Muscle layer of colon (tissue), 2 donors: ENCODE results near the gene LRRC72.
"Not testable (repeated sequence)": the region's sequence is repeated elsewhere in the genome, so short reads cannot be mapped to it uniquely, and the experiment has no call there.

Source experiments
- H3K27ac ChIP-seq: one replicate; pipeline ENCODE4 v1.7.0; 2013; ENCODE audit warnings: low read depth, mild to moderate bottlenecking, low read length, moderate library complexity
- H3K27me3 ChIP-seq, 2 donors: one replicate each; pipeline ENCODE4 v1.7.0; 2013; ENCODE audit warnings: low read length in 2 of 2, mild to moderate bottlenecking in 2 of 2; ENCODE audit not compliant: insufficient read depth in 2 of 2, control insufficient read depth in 1 of 2
- H3K36me3 ChIP-seq: one replicate; pipeline ENCODE4 v1.7.0; 2013; ENCODE audit warnings: mild to moderate bottlenecking, low read length; ENCODE audit not compliant: insufficient read depth
- H3K4me1 ChIP-seq: one replicate; pipeline ENCODE4 v1.7.0; 2013; ENCODE audit warnings: mild to moderate bottlenecking, low read length; ENCODE audit not compliant: insufficient read depth
- H3K4me3 ChIP-seq, 2 donors: one replicate each; pipeline ENCODE4 v1.7.0; 2013; ENCODE audit warnings: low read length in 2 of 2, low read depth in 1 of 2, mild to moderate bottlenecking in 1 of 2, moderate library complexity in 1 of 2
- H3K9ac ChIP-seq: one replicate; pipeline ENCODE4 v1.7.0; 2013; ENCODE audit warnings: low read length
- H3K9me3 ChIP-seq: one replicate; pipeline ENCODE4 v1.7.0; 2013; ENCODE audit warnings: mild to moderate bottlenecking, low read length
- donor health status: abdominal sarcoma.
- donor health status: Adenocarcinoma of cecum.

Gene LRRC72

DNA sequence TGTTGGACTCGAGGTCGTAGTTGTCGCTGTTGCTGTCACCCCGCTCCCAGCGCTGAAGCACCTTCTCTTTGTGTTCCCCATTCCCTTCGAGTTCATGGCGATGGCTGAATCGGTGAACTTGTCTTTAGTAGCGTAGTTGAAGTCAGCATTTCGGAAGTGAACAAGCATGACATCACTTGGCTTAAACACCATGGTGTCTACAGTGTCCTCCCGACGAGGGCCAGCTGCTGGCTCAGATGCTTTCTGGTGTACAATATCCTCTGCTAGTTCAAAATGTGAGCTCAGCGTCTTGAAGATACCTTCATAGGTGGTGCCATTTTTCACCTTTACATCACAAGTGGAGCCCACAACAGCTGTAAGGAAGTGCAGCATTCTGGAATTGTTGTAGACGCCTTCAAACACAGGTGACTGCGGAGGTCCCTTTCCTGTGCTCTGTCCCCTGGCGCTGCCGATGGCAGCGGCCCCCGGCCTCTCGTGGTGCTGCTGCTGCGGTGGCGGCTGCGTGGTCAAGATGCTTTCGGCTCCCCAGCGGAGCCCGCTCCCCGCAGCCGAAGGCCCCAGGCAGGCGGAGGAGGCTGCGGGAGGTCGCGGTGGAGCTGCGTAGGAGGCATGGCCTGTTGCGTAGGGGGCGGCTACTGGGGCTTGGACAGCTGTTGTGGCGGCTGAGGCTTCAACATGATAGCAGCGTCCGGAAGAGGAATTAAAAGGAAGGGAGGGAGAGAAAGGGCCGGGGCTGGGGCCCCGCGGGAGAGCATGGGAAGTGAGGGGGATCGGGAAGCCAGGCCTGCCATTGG lies 59.7 kb downstream of the LRRC72 start:
- H3K4me3 ChIP-seq, result no peak overlapping the region
- H3K36me3 ChIP-seq, result no peaks in the 10 kb centered on the region
- H3K9me3 ChIP-seq, result no peaks in the 10 kb centered on the region
- no peak overlapping the region for H3K9ac ChIP-seq
- H3K4me1 ChIP-seq, result no peaks in the 10 kb centered on the region
- H3K27me3 ChIP-seq, result no peaks in the 10 kb centered on the region
- no peak overlapping the region for H3K27ac ChIP-seq

DNA sequence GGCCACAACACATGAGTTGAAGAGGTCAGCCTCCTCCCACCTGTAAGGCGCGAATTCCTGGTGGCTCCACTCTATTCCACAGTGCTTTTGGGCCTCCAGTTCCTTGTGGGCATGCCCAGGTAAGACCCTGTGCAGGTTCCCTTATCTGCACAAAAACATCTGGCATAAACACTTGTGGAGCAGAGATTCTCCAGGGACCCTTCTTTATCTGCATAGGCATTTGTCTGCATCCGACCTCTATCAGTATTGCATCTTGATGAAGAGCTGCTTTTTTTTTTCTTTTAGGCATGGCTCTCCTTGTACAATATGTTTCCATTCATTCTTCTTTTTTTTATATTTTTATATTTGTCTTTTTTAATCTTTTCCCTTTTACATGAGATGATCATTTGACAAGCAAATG lies 60.5 kb downstream of the LRRC72 start:
- H3K9ac ChIP-seq, result no peak overlapping the region
- no peak overlapping the region for H3K27ac ChIP-seq
- no peaks in the 10 kb centered on the region for H3K4me1 ChIP-seq
- H3K36me3 ChIP-seq, result no peaks in the 10 kb centered on the region
- no peaks in the 10 kb centered on the region for H3K27me3 ChIP-seq
- H3K9me3 ChIP-seq, result no peaks in the 10 kb centered on the region
- no peak overlapping the region for H3K4me3 ChIP-seq

DNA sequence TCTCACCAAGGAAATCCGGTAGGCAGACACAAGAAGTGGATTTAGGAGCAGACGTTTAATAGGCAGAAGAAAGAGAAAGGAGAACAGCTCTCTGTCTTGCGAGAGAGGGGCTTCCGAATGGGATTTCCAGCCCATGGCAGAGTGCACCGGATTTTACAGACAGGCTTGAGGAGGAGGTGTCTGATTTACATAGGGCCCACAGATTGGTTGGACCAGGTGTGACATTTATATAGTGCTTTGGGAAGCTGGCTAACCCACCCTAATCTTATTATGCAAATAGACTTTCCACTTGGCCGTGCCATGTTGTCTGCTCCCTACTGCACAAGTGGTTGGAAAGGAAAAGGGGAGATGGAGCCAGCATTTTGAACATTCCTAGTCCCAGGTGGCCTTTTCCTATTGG lies 61.2 kb downstream of the LRRC72 start:
- Histone ChIP-seq H3K4me3 (no peak overlapping the region), H3K27me3 (no peaks in the 10 kb centered on the region), H3K36me3 (no peaks in the 10 kb centered on the region), H3K9me3 (no peaks in the 10 kb centered on the region), H3K4me1 (no peaks in the 10 kb centered on the region), H3K27ac (no peak overlapping the region), H3K9ac (no peak overlapping the region)

DNA sequence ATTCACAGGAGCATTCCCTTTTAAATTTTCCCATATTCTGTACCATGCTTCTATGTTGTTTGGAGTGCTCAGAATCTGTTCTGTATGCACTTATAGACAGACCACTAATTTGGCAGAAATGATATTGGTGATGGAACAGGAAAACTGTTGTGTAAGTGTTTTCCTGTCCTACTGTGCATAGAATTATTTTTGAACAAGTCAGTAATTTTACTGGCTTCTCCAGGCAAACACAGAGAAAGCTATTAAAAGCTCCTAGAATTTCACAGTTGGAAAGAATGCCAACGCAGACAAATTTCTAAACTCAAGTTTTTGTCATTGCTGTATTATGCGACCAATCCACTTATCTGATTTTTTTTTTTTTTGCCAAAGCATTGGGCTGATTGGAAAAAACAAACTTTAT lies 63.3 kb downstream of the LRRC72 start:
- Histone ChIP-seq H3K36me3 (no peaks in the 10 kb centered on the region), H3K27me3 (no peaks in the 10 kb centered on the region), H3K9me3 (no peaks in the 10 kb centered on the region), H3K9ac (no peak overlapping the region), H3K27ac (no peak overlapping the region), H3K4me1 (no peaks in the 10 kb centered on the region), H3K4me3 (no peak overlapping the region)

DNA sequence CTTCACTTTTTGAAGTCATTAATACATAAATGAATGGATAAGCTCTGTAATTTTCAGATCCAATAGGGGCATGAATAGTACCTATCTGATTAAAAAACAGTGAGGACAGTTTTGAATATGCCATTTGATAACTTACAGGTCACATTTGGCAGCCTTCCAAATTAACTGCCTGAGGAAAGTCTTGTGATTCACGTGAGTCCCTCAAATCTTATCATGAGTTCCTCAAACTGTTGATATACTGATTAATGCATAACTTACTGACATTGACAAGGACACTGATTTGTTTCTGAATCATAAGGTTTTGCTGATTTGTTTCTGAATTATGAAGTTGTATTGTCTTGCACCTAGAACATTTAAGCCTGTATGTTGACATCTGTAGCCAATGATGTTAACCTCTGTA lies 63.8 kb downstream of the LRRC72 start:
- no peaks in the 10 kb centered on the region for H3K9me3 ChIP-seq
- no peak overlapping the region for H3K4me3 ChIP-seq
- no peak overlapping the region for H3K27ac ChIP-seq
- H3K9ac ChIP-seq, result no peak overlapping the region
- H3K27me3 ChIP-seq, result no peaks in the 10 kb centered on the region
- H3K4me1 ChIP-seq, result no peaks in the 10 kb centered on the region
- H3K36me3 ChIP-seq, result no peaks in the 10 kb centered on the region

DNA sequence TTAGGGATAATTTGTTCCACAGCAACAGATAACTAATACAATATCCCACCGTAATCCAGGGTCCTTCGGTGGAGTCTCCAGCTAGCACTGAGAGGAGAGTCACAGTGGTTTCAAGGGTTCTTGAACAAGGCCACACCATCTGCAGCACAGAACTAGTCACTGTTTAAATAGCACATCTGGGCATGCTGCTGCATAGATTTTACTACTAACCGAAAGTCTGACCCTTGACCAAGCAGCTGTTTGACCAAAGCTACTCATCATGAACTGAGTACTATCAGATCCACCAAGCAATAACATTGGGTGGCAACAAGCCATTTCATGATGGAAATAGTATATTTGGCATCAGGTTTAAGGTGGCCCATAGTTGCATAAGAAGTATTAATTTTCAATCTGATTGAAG lies 65.8 kb downstream of the LRRC72 start:
- H3K4me1 ChIP-seq, result no peaks in the 10 kb centered on the region

DNA sequence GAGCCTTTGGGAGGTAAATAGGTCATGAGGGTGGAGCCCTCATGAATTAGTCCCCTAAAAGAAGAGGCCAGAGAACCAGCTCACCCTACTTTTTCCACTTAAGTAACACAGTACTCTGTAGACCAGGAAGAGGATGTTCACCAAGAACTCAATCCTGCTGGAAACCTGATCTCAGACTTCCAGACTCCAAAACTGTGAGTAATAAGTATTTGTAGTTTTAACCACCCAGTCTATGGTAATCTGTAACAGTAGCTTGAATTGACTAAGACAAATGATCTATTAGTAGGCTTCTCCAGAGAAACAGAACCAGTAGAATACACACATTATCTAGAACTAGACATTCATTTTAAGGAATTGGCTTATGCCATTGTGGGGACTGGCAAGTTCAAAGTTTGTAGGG lies 67.4 kb downstream of the LRRC72 start:
- H3K27ac ChIP-seq, result no peak overlapping the region
- no peaks in the 10 kb centered on the region for H3K4me1 ChIP-seq
- no peaks in the 10 kb centered on the region for H3K36me3 ChIP-seq
- no peaks in the 10 kb centered on the region for H3K27me3 ChIP-seq
- no peak overlapping the region for H3K4me3 ChIP-seq
- H3K9ac ChIP-seq, result no peak overlapping the region
- no peaks in the 10 kb centered on the region for H3K9me3 ChIP-seq

More for the DNA sequence above, 65.8 kb downstream of the LRRC72 start:
- no peaks in the 10 kb centered on the region for H3K27me3 ChIP-seq
- no peak overlapping the region for H3K27ac ChIP-seq
- no peaks in the 10 kb centered on the region for H3K9me3 ChIP-seq
- no peak overlapping the region for H3K4me3 ChIP-seq
- H3K36me3 ChIP-seq, result no peaks in the 10 kb centered on the region
- H3K9ac ChIP-seq, result no peak overlapping the region

DNA sequence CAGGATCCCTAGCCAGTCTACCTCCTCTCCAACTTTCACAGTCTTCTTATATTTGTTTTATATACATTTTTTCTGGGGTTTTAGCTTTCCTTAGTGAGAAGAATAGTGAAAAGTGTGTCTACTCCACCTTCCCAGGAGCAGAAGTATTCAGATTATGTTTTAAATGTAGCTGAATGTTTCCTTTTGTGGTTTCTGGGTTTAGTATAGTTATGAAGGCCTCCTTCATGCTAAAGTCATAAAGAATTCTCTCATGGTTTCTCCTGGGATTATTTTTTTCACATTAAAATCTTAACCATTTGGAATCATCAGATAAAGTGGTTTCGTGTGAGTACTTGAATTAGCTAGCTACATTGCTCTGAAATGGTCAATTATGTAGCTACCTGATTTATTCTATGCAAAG lies 68.1 kb downstream of the LRRC72 start:
- Histone ChIP-seq H3K27ac (no peak overlapping the region), H3K9ac (no peak overlapping the region), H3K27me3 (no peaks in the 10 kb centered on the region), H3K9me3 (no peaks in the 10 kb centered on the region), H3K36me3 (no peaks in the 10 kb centered on the region), H3K4me1 (no peaks in the 10 kb centered on the region), H3K4me3 (no peak overlapping the region)

DNA sequence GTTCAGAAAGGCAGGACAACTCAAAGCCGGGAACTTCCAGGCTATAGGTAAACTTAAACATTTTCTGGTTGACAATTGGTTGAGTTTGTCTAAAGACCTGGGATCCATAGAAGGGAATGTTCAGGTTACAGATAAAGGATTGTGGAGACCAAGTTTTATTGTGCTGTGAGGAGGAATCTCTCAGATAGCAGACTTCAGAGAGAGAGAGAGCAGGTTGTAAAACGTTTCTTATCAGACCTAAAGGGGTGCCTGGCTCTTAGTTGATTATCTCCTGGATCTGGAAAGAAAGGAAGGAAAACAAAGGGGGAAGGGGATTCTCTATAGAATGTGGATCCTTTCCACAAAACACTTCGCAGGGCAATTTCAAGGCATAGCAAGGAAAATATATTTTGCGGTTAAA lies 69.0 kb downstream of the LRRC72 start:
- H3K27me3 ChIP-seq, H3K9me3 ChIP-seq, H3K27ac ChIP-seq, H3K4me1 ChIP-seq, H3K9ac ChIP-seq, H3K36me3 ChIP-seq, H3K4me3 ChIP-seq: not testable (repeated sequence)

DNA sequence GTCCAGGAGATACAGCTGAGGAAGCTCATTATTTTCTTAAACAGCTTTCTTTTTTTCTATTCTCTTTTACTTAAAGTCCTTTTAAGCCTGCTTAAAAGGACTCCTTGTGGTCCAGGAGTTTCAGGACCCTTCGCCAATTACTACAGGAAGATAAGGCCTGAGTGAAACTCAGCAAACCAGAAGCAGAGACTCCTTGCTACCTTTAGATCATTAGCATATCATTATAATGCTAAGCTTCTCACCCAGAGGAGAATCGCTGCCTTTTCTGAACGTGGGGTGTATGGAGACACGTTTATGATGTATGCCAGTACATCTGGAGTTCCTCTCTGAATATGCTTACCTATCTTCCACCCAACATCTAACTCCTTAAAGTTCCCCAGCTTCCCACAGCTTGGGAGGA lies 71.4 kb downstream of the LRRC72 start:
- Histone ChIP-seq H3K27ac (no peak overlapping the region), H3K36me3 (peaks cover 18% of the 10 kb centered on the region), H3K4me1 (no peaks in the 10 kb centered on the region), H3K4me3 (no peak overlapping the region), H3K9me3 (no peaks in the 10 kb centered on the region), H3K9ac (no peak overlapping the region), H3K27me3 (no peaks in the 10 kb centered on the region)

DNA sequence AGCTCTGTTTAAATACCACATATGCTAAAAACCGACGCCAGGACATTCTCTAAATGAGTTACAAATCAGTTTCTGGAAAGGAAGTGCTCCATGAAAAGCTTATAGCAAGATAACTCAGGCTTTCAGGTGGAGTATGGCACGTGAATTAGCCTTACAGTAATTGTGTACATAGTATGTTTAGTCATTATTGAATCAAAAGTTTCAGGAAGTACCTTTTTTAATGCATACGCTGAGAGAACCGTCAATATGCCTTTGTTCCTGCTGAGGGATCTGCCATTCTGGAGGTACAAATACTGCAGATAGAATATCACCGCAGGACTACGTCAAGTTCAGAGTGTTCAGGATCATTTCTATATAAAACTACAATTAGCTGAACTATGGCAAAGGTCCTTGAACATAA lies 73.2 kb downstream of the LRRC72 start:
- H3K27ac ChIP-seq, result no peak overlapping the region
- H3K9ac ChIP-seq, result no peak overlapping the region
- H3K4me3 ChIP-seq, result no peak overlapping the region
- peaks cover 25% of the 10 kb centered on the region for H3K36me3 ChIP-seq
- no peaks in the 10 kb centered on the region for H3K9me3 ChIP-seq
- no peaks in the 10 kb centered on the region for H3K4me1 ChIP-seq
- no peaks in the 10 kb centered on the region for H3K27me3 ChIP-seq

DNA sequence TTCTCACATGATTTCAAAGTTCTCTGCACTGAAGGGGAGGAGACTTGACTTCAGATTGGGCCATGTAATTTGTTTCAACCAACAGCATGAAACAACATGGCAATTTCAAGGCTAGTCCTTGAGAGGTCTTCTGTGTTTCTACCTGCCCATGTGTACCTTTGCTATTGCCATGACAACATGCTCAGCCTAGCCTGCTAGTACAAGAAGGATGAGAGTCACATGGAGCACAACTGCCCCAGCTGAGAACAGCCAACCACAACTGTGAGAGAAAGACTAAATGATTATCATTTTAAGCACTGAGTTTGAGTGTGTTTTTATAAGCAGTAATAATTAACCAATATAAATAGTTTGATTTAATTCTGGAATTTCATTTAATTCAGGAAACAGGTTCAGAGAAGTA lies 77.0 kb downstream of the LRRC72 start:
- peaks cover 34% of the 10 kb centered on the region for H3K36me3 ChIP-seq

More for the DNA sequence above, 77.0 kb downstream of the LRRC72 start:
- Histone ChIP-seq H3K9me3 (no peaks in the 10 kb centered on the region), H3K9ac (no peak overlapping the region), H3K27me3 (no peaks in the 10 kb centered on the region), H3K27ac (no peak overlapping the region), H3K4me1 (no peaks in the 10 kb centered on the region), H3K4me3 (no peak overlapping the region)
